Measurements from ENCODE around the gene LRRC7. TPM values are rescaled to one million over a fixed set of nuclear protein-coding genes. Genes with fewer than 3 reads are reported as not detected.

Gene LRRC7
- total and polyA plus RNA-seq, 2 of the 8 experiments (the other 6 are each of a cell fraction or from before 2014, with no cell fraction given) = 0.03 to 0.17 TPM

DNA sequence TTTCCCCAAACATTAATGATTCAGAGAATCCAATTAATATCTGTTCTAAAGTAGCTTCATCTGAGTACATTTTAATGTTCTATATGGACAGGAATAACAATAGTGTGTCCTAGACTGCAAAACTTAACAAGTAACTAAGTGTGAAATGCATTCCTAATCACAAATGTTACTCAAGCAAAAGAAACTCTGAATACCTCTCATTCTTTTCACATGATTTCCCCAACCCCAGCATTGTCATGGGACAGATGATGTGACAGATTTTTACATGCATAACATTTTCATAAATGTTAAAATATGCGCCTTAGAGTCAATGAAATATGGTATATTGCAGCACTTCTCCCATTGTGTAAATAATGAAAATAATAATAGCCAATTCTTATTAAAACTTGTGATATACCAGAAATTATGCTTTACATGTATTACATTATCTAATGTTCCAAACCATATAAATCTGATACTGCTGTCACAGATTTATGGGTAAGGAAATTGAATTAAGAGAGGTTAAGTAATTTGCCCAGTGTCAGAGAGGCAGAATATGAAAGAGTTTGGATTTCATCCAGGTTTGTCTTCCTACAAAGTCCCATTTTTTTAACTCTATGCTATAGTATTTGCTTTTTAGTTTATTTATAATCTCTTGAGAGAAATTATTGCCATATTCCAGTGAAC, 269.4 kb downstream of the LRRC7 start:
- H3K18ac ChIP-seq (ENCODE audit: extremely low read depth, low read length) = no peak overlapping the region
- no peak overlapping the region for H3K56ac ChIP-seq (replicated peaks; ENCODE audit: insufficient read length, low read depth, low read length)
- H3K14ac ChIP-seq (ENCODE audit: insufficient read length) = no peak overlapping the region
- H2AK5ac ChIP-seq (ENCODE audit: low read depth, low read length) = no peak overlapping the region
- no peak overlapping the region for H3K9ac ChIP-seq (replicated peaks in 1 of 4; ENCODE audit: extremely low read depth in 1 of 4, low read depth in 3 of 4, low read length in 3 of 4)
- no peak overlapping the region for H4K91ac ChIP-seq (replicated peaks; ENCODE audit: insufficient read length, low read length)
- H2BK120ac ChIP-seq (replicated peaks; ENCODE audit: low read depth, low read length) = no peak overlapping the region
- FAIRE-seq = no peak
- H2BK15ac ChIP-seq (ENCODE audit: low read length) = no peak overlapping the region
- H3K4me3 ChIP-seq (ENCODE audit: extremely low read depth in 1 of 4, insufficient read depth in 2 of 4, low read depth in 3 of 4, low read length in 4 of 4) = no peak overlapping the region
- no peaks in the 10 kb centered on the region for H3K9me3 ChIP-seq (ENCODE audit: insufficient read depth in 2 of 2, low read depth in 1 of 2, low read length in 1 of 2)
- DNase-seq (ENCODE audit: low read depth in 1 of 2, low spot score in 2 of 2) = no peak
- H2AFZ ChIP-seq (ENCODE audit: low read length) = no peak overlapping the region
- H3K79me2 ChIP-seq (ENCODE audit: control insufficient read depth in 1 of 2, insufficient read depth in 2 of 2, low read length in 2 of 2) = no peaks in the 10 kb centered on the region
- CTCF ChIA-PET (ENCODE audit: partially characterized antibody) = interaction anchor here (0.7 kb wide), 1 partner anchor 19 kb away, joined by 3 read pairs; no protein-coding TSS in a partner anchor
- WGBS, 2 experiments (ENCODE audit: extremely low coverage in 1 of 2, insufficient coverage in 1 of 2, insufficient read length in 1 of 2, insufficient replicate concordance in 2 of 2, low coverage in 1 of 2, low lambda C conversion rate in 2 of 2, missing lambda C conversion rate in 1 of 2) = 85% methylated on average over 1 of the region's 1 CpG; no CpG with 5 or more reads in 1 of the 2 experiments
- no peaks in the 10 kb centered on the region for H3K79me1 ChIP-seq (ENCODE audit: low read depth, low read length)
- no peaks in the 10 kb centered on the region for H4K20me1 ChIP-seq (replicated peaks in 1 of 2; ENCODE audit: control insufficient read depth in 1 of 2, insufficient read depth in 2 of 2, low read length in 2 of 2)
- no peak overlapping the region for H3K4ac ChIP-seq (replicated peaks; ENCODE audit: insufficient read length, low read depth, low read length)
- H3K23me2 ChIP-seq (ENCODE audit: low read depth, low read length) = no peaks in the 10 kb centered on the region; the same call in 1 of the 2 replicates
- no peaks in the 10 kb centered on the region for H3K27me3 ChIP-seq (replicated peaks in 1 of 4; ENCODE audit: control insufficient read depth in 3 of 4, extremely low read depth in 1 of 4, insufficient read depth in 3 of 4, low read length in 3 of 4)
- TF ChIP-seq SUZ12 (IDR thresholded peaks at IDR 0.05; ENCODE audit: low read length) = no peak
- no peak for TF ChIP-seq YY1 (IDR thresholded peaks at IDR 0.05; ENCODE audit: low read depth, low read length)
- TF ChIP-seq TAF1 (IDR thresholded peaks at IDR 0.05; ENCODE audit: low read depth, low read length) = no peak
- TF ChIP-seq GTF2F1 (IDR thresholded peaks at IDR 0.05; ENCODE audit: borderline replicate concordance, low read depth, low read length) = no peak
- TF ChIP-seq MAFK (IDR thresholded peaks at IDR 0.05; ENCODE audit: low read depth, low read length) = no peak
- no peak for TF ChIP-seq KDM4A (IDR thresholded peaks at IDR 0.05; ENCODE audit: low read depth, low read length, severe bottlenecking)
- TF ChIP-seq CREB1 (IDR thresholded peaks at IDR 0.05) = no peak
- no peak overlapping the region for H2BK5ac ChIP-seq (ENCODE audit: low read depth, low read length)
- no peak overlapping the region for H3K27ac ChIP-seq (ENCODE audit: low read depth, low read length)
- no peak overlapping the region for H2BK20ac ChIP-seq (ENCODE audit: low read length)
- H4K8ac ChIP-seq (ENCODE audit: extremely low read depth, insufficient read depth, low read length) = no peak overlapping the region
- POLR2A ChIA-PET (ENCODE audit: partially characterized antibody) = no interaction called here
- H3K4me1 ChIP-seq (replicated peaks in 1 of 4; ENCODE audit: control insufficient read depth in 3 of 4, insufficient read depth in 4 of 4, low read length in 3 of 4) = no peaks in the 10 kb centered on the region
- H2BK12ac ChIP-seq (ENCODE audit: low read depth, low read length) = no peak overlapping the region
- no peaks in the 10 kb centered on the region for H3K36me3 ChIP-seq (ENCODE audit: control insufficient read depth in 2 of 4, insufficient read depth in 4 of 4, low read length in 3 of 4)
- H3K23ac ChIP-seq (ENCODE audit: insufficient read length) = no peak overlapping the region
- no peak overlapping the region for H4K5ac ChIP-seq (ENCODE audit: insufficient read length, low read depth, low read length)
- H3K4me2 ChIP-seq (ENCODE audit: insufficient read depth in 1 of 2, low read depth in 2 of 2, low read length in 2 of 2) = no peak overlapping the region
